GM21360 (cell line): ENCODE data around the gene TREML1.
"Not testable (repeated sequence)": the region's sequence is repeated elsewhere in the genome, so short reads cannot be mapped to it uniquely, and the experiment has no call there.

Source experiments
- ATAC-seq: cut with Tn5 transposase; IDR thresholded peaks from one replicate; pipeline ENCODE4 v1.9.1; 2021; ENCODE audit warnings: mild to moderate bottlenecking, moderate library complexity; ENCODE audit not compliant: unreplicated experiment

TREML1 gene

GRCh38 chr6:41153992-41154625, at the start of gene TREML1:
TREML1 (minus strand) TSS chr6:41154347; CDS start chr6:41154288, 59 bp downstream.
- ATAC-seq = no peak

- no peak for ATAC-seq
These were observed 47.6 kb upstream of the TREML1 start for GRCh38 chr6:41201764-41202173.

GRCh38 chr6:41200901-41201763, 47.0 kb upstream of the TREML1 start, which contains the start of gene TREML2:
TREML2 (minus strand) TSS chr6:41201149; CDS start chr6:41201008, 141 bp downstream.
- ATAC-seq = no peak

- no peak for ATAC-seq
These were observed 46.3 kb upstream of the TREML1 start for GRCh38 chr6:41200296-41200900.

GRCh38 chr6:41199552-41200246, 45.6 kb upstream of the TREML1 start:
- peak; percentile 68 for ATAC-seq

GRCh38 chr6:41197234-41197633, 43.1 kb upstream of the TREML1 start:
- no peak for ATAC-seq

- no peak for ATAC-seq
These were observed 40.2 kb upstream of the TREML1 start for GRCh38 chr6:41194386-41194785.

GRCh38 chr6:41193884-41194283, 39.7 kb upstream of the TREML1 start:
- no peak for ATAC-seq

- no peak for ATAC-seq
These were observed 39.1 kb upstream of the TREML1 start for GRCh38 chr6:41193171-41193734.

- no peak for ATAC-seq
These were observed 37.4 kb upstream of the TREML1 start for GRCh38 chr6:41191569-41191968.

GRCh38 chr6:41190791-41191190, 36.6 kb upstream of the TREML1 start:
- ATAC-seq = no peak

- no peak for ATAC-seq
These were observed 35.8 kb upstream of the TREML1 start for GRCh38 chr6:41189967-41190366.

GRCh38 chr6:41189046-41189445, 34.9 kb upstream of the TREML1 start:
- not testable (repeated sequence) for ATAC-seq

GRCh38 chr6:41187924-41188886, 34.1 kb upstream of the TREML1 start:
- no peak for ATAC-seq

GRCh38 chr6:41186031-41186562, 31.9 kb upstream of the TREML1 start:
- no peak for ATAC-seq

GRCh38 chr6:41184761-41185160, 30.6 kb upstream of the TREML1 start:
- no peak for ATAC-seq

- ATAC-seq = no peak
These were observed 28.2 kb upstream of the TREML1 start for GRCh38 chr6:41182069-41183034.

GRCh38 chr6:41181566-41181965, 27.4 kb upstream of the TREML1 start:
- no peak for ATAC-seq
